H1 (cell line): Measurements from ENCODE around the gene STX16. TPM values are rescaled to one million over a fixed set of nuclear protein-coding genes. Genes with fewer than 3 reads are reported as not detected.

Experiments used
- ATF2 ChIP-seq: IDR thresholded peaks from 2 replicates; pipeline ENCODE4 v1.6.1; 2012; ENCODE audit warnings: low read length, inconsistent platforms
- CHD7 ChIP-seq: fragments of 300-600 bp; sonication (generic); IDR thresholded peaks from 2 replicates; pipeline ENCODE4 v1.7.1; 2012; ENCODE audit warnings: low read length, moderate library complexity, mild to moderate bottlenecking, inconsistent platforms; ENCODE audit not compliant: insufficient replicate concordance
- CTCF ChIP-seq, 3 experiments: IDR thresholded peaks; 1 replicate in 2 of 3; 2 replicates in 1 of 3; pipeline versions ENCODE4 v1.5.1 to v1.6.1; 2011; ENCODE audit warnings: low read length in 3 of 3, mild to moderate bottlenecking in 3 of 3, inconsistent platforms in 2 of 3, low read depth in 1 of 3, moderate library complexity in 1 of 3; ENCODE audit not compliant: insufficient read depth in 1 of 3; ENCODE audit errors: control extremely low read depth in 1 of 3
- POLR2A ChIP-seq, 2 experiments: IDR thresholded peaks; 1 replicate in 1 of 2; 2 replicates in 1 of 2; pipeline ENCODE4 v1.6.1; 2011; ENCODE audit warnings: low read depth in 2 of 2, low read length in 2 of 2, mild to moderate bottlenecking in 2 of 2; ENCODE audit errors: control extremely low read depth in 1 of 2
- POLR2AphosphoS5 ChIP-seq: IDR thresholded peaks from 2 replicates; pipeline ENCODE4 v1.6.1; 2011; ENCODE audit warnings: low read depth, low read length
- SP4 ChIP-seq: IDR thresholded peaks from 2 replicates; pipeline ENCODE4 v1.6.1; 2012; ENCODE audit warnings: low read length, inconsistent platforms
- polyA plus RNA-seq, 7 experiments: library from polyadenylated mRNA; depleted of rRNA in 3 of 7; stranded (reverse) in 5 of 7; unstranded in 2 of 7; fragments of >200 nt in 5 of 7; fragments of 200-250 nt in 2 of 7; gene quantifications; 1 replicate in 5 of 7; 2 replicates in 1 of 7; 4 replicates in 1 of 7; pipeline versions ENCODE4 v1.2.1 to v1.2.3, GENCODE V29; 2011 to 2013; ENCODE audit warnings: missing spikeins in 2 of 7, mixed read lengths in 2 of 7
- total RNA-seq: library from RNA; stranded (reverse); fragmentation: NEBNext Ultra II Directional; extraction: Animal tissue kit (Norgen Biotek cat#: 25700); gene quantifications from 2 replicates; pipeline ENCODE4 v1.2.1, GENCODE V29; 2021

Gene STX16
- total and polyA plus RNA-seq, 2 of the 8 experiments (the other 6 are each of a cell fraction or from before 2014, with no cell fraction given), result 45.2 to 61.6 TPM

GRCh38 chr20:58719258-58719657 lies 68.2 kb downstream of the STX16 start (continued):
- TF ChIP-seq POLR2AphosphoS5 (no peak), POLR2A (IDR thresholded peaks at IDR 0.05; ENCODE audit: control extremely low read depth in 1 of 2, low read depth in 2 of 2, low read length in 2 of 2) (no peak), CTCF (IDR thresholded peaks at IDR 0.05; ENCODE audit: control extremely low read depth in 1 of 3, insufficient read depth in 1 of 3, low read depth in 1 of 3, low read length in 3 of 3) (no peak), SP4 (no peak), CHD7 (no peak), ATF2 (no peak)
- TF ChIP-seq, all 59 proteins: peak for 0
